ENCODE measurements around the gene DLGAP1.

DLGAP1 gene

DNA sequence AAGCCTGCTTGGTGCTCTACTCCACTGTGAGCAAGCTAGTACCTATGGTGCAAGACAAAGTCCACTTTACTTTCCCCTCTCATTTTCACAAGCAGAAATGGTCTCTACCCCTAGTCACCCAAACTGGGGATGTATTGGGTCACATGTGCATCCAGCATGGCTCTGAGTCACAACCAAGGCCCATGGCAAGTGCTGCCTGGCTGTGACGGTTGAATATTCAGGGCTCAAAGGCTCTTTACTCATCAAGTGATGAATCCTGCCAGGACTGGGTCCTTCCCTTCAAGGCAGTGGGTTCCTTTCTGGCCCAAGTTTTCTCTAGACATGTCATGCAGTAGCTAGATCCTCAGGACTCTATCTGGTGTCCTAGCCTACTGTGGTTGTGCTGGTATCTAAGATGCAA, 311.5 kb downstream of the DLGAP1 start:
- no peak overlapping the region for H3K14ac ChIP-seq (ENCODE audit: low read length)
- H4K91ac ChIP-seq (ENCODE audit: low read depth, low read length, poor library complexity) = no peak overlapping the region
- H2BK120ac ChIP-seq (ENCODE audit: low read depth, low read length) = no peak overlapping the region
- no peak overlapping the region for H2BK5ac ChIP-seq (ENCODE audit: low read length)
- H4K8ac ChIP-seq (ENCODE audit: low read depth, low read length) = no peak overlapping the region
- H3K79me1 ChIP-seq (ENCODE audit: low read depth, low read length) = no peaks in the 10 kb centered on the region
- no peak overlapping the region for H3K4me2 ChIP-seq (ENCODE audit: insufficient read depth, low read length, poor library complexity, severe bottlenecking)
- H3K36me3 ChIP-seq (replicated peaks in 1 of 2; ENCODE audit: control insufficient read depth in 2 of 2, insufficient read depth in 2 of 2, low read length in 2 of 2) = no peaks in the 10 kb centered on the region
- no CpG with 5 or more reads among the region's 1 CpG for WGBS, 2 donors (ENCODE audit: extremely low coverage in 2 of 2, insufficient read length in 2 of 2, insufficient replicate concordance in 1 of 2)
- no peak overlapping the region for H3K23ac ChIP-seq (ENCODE audit: low read depth, low read length, poor library complexity)
- no peaks in the 10 kb centered on the region for H3K27me3 ChIP-seq (ENCODE audit: control insufficient read depth in 3 of 3, insufficient read depth in 3 of 3, low read depth in 1 of 3, low read length in 3 of 3)
- H3K9ac ChIP-seq (ENCODE audit: low read depth, low read length, poor library complexity) = no peak overlapping the region
- no peak overlapping the region for H2AFZ ChIP-seq (ENCODE audit: low read length)
- H3K9me3 ChIP-seq (replicated peaks in 1 of 2; ENCODE audit: control insufficient read depth in 2 of 2, insufficient read depth in 1 of 2, low read depth in 1 of 2, low read length in 2 of 2) = no peaks in the 10 kb centered on the region
- H2BK12ac ChIP-seq (ENCODE audit: low read length) = no peak overlapping the region
- no peak overlapping the region for H3K27ac ChIP-seq (replicated peaks; ENCODE audit: low read length)
- no peak overlapping the region for H3K4ac ChIP-seq (ENCODE audit: low read length)
- no peak for DNase-seq (ENCODE audit: low spot score)
- H2BK15ac ChIP-seq (ENCODE audit: low read length) = no peak overlapping the region
- H3K4me1 ChIP-seq (ENCODE audit: control insufficient read depth in 2 of 2, insufficient read depth in 1 of 2, low read depth in 1 of 2, low read length in 2 of 2) = peaks cover 0 to 3% of the 10 kb centered on the region in 2 donors
- H3K18ac ChIP-seq (ENCODE audit: low read length) = no peak overlapping the region
- peak overlapping the region in 1 of 2 donors; percentile 17 for H3K4me3 ChIP-seq (ENCODE audit: low read length in 2 of 2)
- H2AK5ac ChIP-seq (ENCODE audit: low read depth, low read length) = no peak overlapping the region

DNA sequence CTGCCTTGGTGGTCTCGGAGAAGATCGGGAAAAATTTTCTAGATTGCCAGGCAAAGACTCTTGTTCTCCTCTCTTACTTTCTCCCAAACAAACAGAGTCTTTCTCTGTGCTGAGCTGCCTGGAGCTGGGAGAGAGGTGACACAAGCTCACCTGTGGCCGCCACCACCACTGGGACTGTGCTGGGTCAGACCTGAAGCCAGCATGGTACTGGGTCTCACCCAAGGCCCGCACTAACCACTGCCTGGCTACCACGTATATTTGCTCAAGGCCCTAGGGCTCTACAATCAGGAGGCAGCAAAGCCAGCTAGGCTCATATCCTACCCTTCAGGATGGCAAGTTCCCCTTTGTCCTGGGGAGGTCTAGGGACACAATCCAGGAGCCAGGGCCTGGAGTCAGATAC, 312.2 kb downstream of the DLGAP1 start:
- H3K9me3 ChIP-seq (replicated peaks in 1 of 2; ENCODE audit: control insufficient read depth in 2 of 2, insufficient read depth in 1 of 2, low read depth in 1 of 2, low read length in 2 of 2) = no peaks in the 10 kb centered on the region
- no peak overlapping the region for H2BK15ac ChIP-seq (ENCODE audit: low read length)
- no peak overlapping the region for H4K8ac ChIP-seq (ENCODE audit: low read depth, low read length)
- no peak overlapping the region for H3K14ac ChIP-seq (ENCODE audit: low read length)
- no peak overlapping the region for H2AK5ac ChIP-seq (ENCODE audit: low read depth, low read length)
- no peak overlapping the region for H2BK12ac ChIP-seq (ENCODE audit: low read length)
- no peak overlapping the region for H3K4me3 ChIP-seq (ENCODE audit: low read length in 2 of 2)
- WGBS, 2 donors (ENCODE audit: extremely low coverage in 2 of 2, insufficient read length in 2 of 2, insufficient replicate concordance in 1 of 2) = no CpG with 5 or more reads among the region's 5 CpGs
- no peak overlapping the region for H4K91ac ChIP-seq (ENCODE audit: low read depth, low read length, poor library complexity)
- no peaks in the 10 kb centered on the region for H3K36me3 ChIP-seq (replicated peaks in 1 of 2; ENCODE audit: control insufficient read depth in 2 of 2, insufficient read depth in 2 of 2, low read length in 2 of 2)
- H3K27ac ChIP-seq (replicated peaks; ENCODE audit: low read length) = no peak overlapping the region
- H3K9ac ChIP-seq (ENCODE audit: low read depth, low read length, poor library complexity) = no peak overlapping the region
- no peak overlapping the region for H3K4ac ChIP-seq (ENCODE audit: low read length)
- H3K23ac ChIP-seq (ENCODE audit: low read depth, low read length, poor library complexity) = no peak overlapping the region
- H3K4me1 ChIP-seq (ENCODE audit: control insufficient read depth in 2 of 2, insufficient read depth in 1 of 2, low read depth in 1 of 2, low read length in 2 of 2) = peaks cover 0 to 3% of the 10 kb centered on the region in 2 donors
- H2BK5ac ChIP-seq (ENCODE audit: low read length) = no peak overlapping the region
- H2AFZ ChIP-seq (ENCODE audit: low read length) = no peak overlapping the region
- H2BK120ac ChIP-seq (ENCODE audit: low read depth, low read length) = no peak overlapping the region
- H3K79me1 ChIP-seq (ENCODE audit: low read depth, low read length) = no peaks in the 10 kb centered on the region
- H3K4me2 ChIP-seq (ENCODE audit: insufficient read depth, low read length, poor library complexity, severe bottlenecking) = no peak overlapping the region
- DNase-seq (ENCODE audit: low spot score) = no peak
- H3K27me3 ChIP-seq (ENCODE audit: control insufficient read depth in 3 of 3, insufficient read depth in 3 of 3, low read depth in 1 of 3, low read length in 3 of 3) = no peaks in the 10 kb centered on the region
- no peak overlapping the region for H3K18ac ChIP-seq (ENCODE audit: low read length)

DNA sequence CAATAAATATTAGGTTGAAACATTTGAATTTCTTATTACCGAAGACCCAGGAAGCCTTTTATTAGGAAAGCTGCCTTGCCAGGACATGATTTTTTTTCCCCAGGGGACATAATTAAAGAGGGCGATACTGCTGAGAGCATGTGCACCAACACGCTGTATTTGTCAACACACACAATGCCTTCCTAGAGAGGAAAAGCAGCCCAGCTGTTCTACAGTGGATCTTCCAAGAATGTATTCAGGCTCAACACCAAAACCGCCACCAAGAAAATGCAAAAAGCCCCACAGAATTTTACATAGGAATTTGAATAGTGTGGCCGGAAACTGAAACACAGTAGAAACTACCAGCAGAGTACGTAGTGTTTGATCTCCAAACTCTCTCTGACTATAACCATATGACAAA, 320.4 kb downstream of the DLGAP1 start:
- no peak overlapping the region for H3K23ac ChIP-seq (ENCODE audit: low read depth, low read length, poor library complexity)
- H2BK12ac ChIP-seq (ENCODE audit: low read length) = no peak overlapping the region
- H3K9me3 ChIP-seq (replicated peaks in 1 of 2; ENCODE audit: control insufficient read depth in 2 of 2, insufficient read depth in 1 of 2, low read depth in 1 of 2, low read length in 2 of 2) = no peaks in the 10 kb centered on the region
- peaks cover 0 to 7% of the 10 kb centered on the region in 2 donors for H3K4me1 ChIP-seq (ENCODE audit: control insufficient read depth in 2 of 2, insufficient read depth in 1 of 2, low read depth in 1 of 2, low read length in 2 of 2)
- H3K9ac ChIP-seq (ENCODE audit: low read depth, low read length, poor library complexity) = no peak overlapping the region
- no peak overlapping the region for H3K27ac ChIP-seq (replicated peaks; ENCODE audit: low read length)
- no peaks in the 10 kb centered on the region for H3K79me1 ChIP-seq (ENCODE audit: low read depth, low read length)
- H2AK5ac ChIP-seq (ENCODE audit: low read depth, low read length) = no peak overlapping the region
- no peak overlapping the region for H2BK5ac ChIP-seq (ENCODE audit: low read length)
- no CpG with 5 or more reads among the region's 6 CpGs for WGBS, 2 donors (ENCODE audit: extremely low coverage in 2 of 2, insufficient read length in 2 of 2, insufficient replicate concordance in 1 of 2)
- H4K8ac ChIP-seq (ENCODE audit: low read depth, low read length) = no peak overlapping the region
- no peak overlapping the region for H4K91ac ChIP-seq (ENCODE audit: low read depth, low read length, poor library complexity)
- no peaks in the 10 kb centered on the region for H3K36me3 ChIP-seq (replicated peaks in 1 of 2; ENCODE audit: control insufficient read depth in 2 of 2, insufficient read depth in 2 of 2, low read length in 2 of 2)
- no peak overlapping the region for H2BK15ac ChIP-seq (ENCODE audit: low read length)
- H2AFZ ChIP-seq (ENCODE audit: low read length) = no peak overlapping the region
- H3K18ac ChIP-seq (ENCODE audit: low read length) = no peak overlapping the region
- no peaks in the 10 kb centered on the region for H3K27me3 ChIP-seq (ENCODE audit: control insufficient read depth in 3 of 3, insufficient read depth in 3 of 3, low read depth in 1 of 3, low read length in 3 of 3)
- no peak for DNase-seq (ENCODE audit: low spot score)
- no peak overlapping the region for H2BK120ac ChIP-seq (ENCODE audit: low read depth, low read length)
- H3K14ac ChIP-seq (ENCODE audit: low read length) = no peak overlapping the region
- H3K4me3 ChIP-seq (ENCODE audit: low read length in 2 of 2) = no peak overlapping the region
- no peak overlapping the region for H3K4ac ChIP-seq (ENCODE audit: low read length)
- no peak overlapping the region for H3K4me2 ChIP-seq (ENCODE audit: insufficient read depth, low read length, poor library complexity, severe bottlenecking)

DNA sequence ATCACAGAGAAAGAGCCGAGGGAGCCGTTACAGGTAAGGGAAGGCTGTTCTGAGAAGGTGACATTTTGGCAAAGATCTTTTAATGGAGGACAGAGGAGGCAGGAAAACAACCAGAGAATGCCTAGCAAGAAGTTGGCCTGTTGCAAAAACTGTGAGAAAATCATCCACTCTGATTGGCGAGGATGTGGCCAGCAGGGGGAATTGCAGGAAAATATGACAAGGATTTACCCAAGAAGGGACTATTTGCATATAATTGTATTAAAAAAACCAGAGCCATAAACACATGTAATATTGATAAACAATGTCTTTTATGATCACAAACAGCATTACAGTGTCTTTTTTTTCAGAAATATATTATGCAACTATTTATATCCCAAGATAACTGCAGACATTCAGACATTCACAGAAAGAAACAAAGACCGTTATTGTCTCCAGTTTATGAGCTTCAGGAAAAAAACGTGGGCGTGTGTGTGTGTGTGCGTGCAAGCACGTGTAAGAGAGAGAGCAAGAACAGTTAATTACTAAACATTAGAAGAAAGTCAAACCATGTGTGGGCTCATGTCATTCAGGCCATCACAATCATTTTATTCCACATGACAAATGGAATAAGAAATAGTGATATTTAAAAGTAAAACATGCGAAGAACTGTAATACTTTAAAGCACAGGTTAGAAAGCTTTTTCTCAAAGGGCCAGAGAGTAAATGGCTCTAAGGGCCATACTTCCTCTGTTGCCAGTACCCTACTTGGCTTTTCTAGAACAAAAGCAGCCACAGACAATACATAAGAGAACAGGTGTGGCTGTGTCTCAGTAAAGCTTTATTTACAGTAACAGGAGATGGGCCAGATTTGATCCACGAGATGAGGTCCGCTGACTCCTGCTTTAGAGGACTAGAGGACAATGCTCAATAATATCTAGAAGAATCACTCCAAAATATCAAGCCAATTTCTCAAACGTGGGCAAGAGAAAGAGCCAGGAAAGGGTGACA, 324.1 kb downstream of the DLGAP1 start:
- Histone ChIP-seq H3K14ac (ENCODE audit: low read length) (no peak overlapping the region), H3K27ac (replicated peaks; ENCODE audit: low read length) (no peak overlapping the region), H3K36me3 (replicated peaks in 1 of 2; ENCODE audit: control insufficient read depth in 2 of 2, insufficient read depth in 2 of 2, low read length in 2 of 2) (no peaks in the 10 kb centered on the region), H3K4ac (ENCODE audit: low read length) (no peak overlapping the region), H4K91ac (ENCODE audit: low read depth, low read length, poor library complexity) (no peak overlapping the region), H2BK12ac (ENCODE audit: low read length) (no peak overlapping the region), H3K23ac (ENCODE audit: low read depth, low read length, poor library complexity) (no peak overlapping the region), H3K27me3 (ENCODE audit: control insufficient read depth in 3 of 3, insufficient read depth in 3 of 3, low read depth in 1 of 3, low read length in 3 of 3) (no peaks in the 10 kb centered on the region), H3K18ac (ENCODE audit: low read length) (no peak overlapping the region), H2BK15ac (ENCODE audit: low read length) (no peak overlapping the region), H3K4me2 (ENCODE audit: insufficient read depth, low read length, poor library complexity, severe bottlenecking) (no peak overlapping the region), H3K9me3 (replicated peaks in 1 of 2; ENCODE audit: control insufficient read depth in 2 of 2, insufficient read depth in 1 of 2, low read depth in 1 of 2, low read length in 2 of 2) (no peaks in the 10 kb centered on the region), H3K4me1 (ENCODE audit: control insufficient read depth in 2 of 2, insufficient read depth in 1 of 2, low read depth in 1 of 2, low read length in 2 of 2) (peaks cover 0 to 7% of the 10 kb centered on the region in 2 donors), H3K4me3 (ENCODE audit: low read length in 2 of 2) (no peak overlapping the region), H2BK5ac (ENCODE audit: low read length) (no peak overlapping the region), H2AK5ac (ENCODE audit: low read depth, low read length) (no peak overlapping the region), H3K9ac (ENCODE audit: low read depth, low read length, poor library complexity) (no peak overlapping the region), H2AFZ (ENCODE audit: low read length) (no peak overlapping the region), H2BK120ac (ENCODE audit: low read depth, low read length) (no peak overlapping the region), H3K79me1 (ENCODE audit: low read depth, low read length) (no peaks in the 10 kb centered on the region), H4K8ac (ENCODE audit: low read depth, low read length) (no peak overlapping the region)
- DNase-seq (ENCODE audit: low spot score) = no peak
- WGBS, 2 donors (ENCODE audit: extremely low coverage in 2 of 2, insufficient read length in 2 of 2, insufficient replicate concordance in 1 of 2) = no CpG with 5 or more reads among the region's 12 CpGs

Measured in neuronal stem cell (in vitro differentiated cells).